Neural cell (in vitro differentiated cells): ENCODE data around the gene NFIB. TPM values are rescaled to one million over a fixed set of nuclear protein-coding genes. Genes with fewer than 3 reads are reported as not detected.

Experiments used
- H2AFZ ChIP-seq: fragments of 200-600, 300-800 bp; sonication (generic), shearing (Covaris generic); 2 replicates; pipeline ENCODE4 v1.6.0; 2014; ENCODE audit warnings: low read depth, mild to moderate bottlenecking, antibody characterized with exemption, low read length, moderate library complexity
- H3F3A ChIP-seq: fragments of 200-600 bp; shearing (Covaris generic); 2 replicates; pipeline ENCODE4 v1.6.1; 2016; ENCODE audit warnings: mild to moderate bottlenecking, moderate library complexity, mixed read lengths, antibody characterized with exemption, low read length; ENCODE audit not compliant: insufficient read depth, poor library complexity, severe bottlenecking
- H3K27ac ChIP-seq: fragments of 200-600, 300-800 bp; sonication (generic), shearing (Covaris generic); 2 replicates; pipeline ENCODE4 v1.5.1; 2014; ENCODE audit warnings: mild to moderate bottlenecking, low read length, moderate library complexity
- H3K27me3 ChIP-seq: fragments of 300-800, 200-600 bp; sonication (generic), shearing (Covaris generic); 2 replicates; pipeline ENCODE4 v1.6.0; 2014; ENCODE audit warnings: mild to moderate bottlenecking, low read depth, low read length, moderate library complexity; ENCODE audit not compliant: insufficient read depth
- H3K36me3 ChIP-seq: fragments of 300-800, 200-600 bp; sonication (generic), shearing (Covaris generic); 2 replicates; pipeline ENCODE4 v1.5.1; 2014; ENCODE audit warnings: mild to moderate bottlenecking, antibody characterized with exemption, low read length, moderate library complexity; ENCODE audit not compliant: insufficient read depth
- H3K4me2 ChIP-seq: fragments of 300-800, 200-600 bp; sonication (generic), shearing (Covaris generic); 2 replicates; pipeline ENCODE4 v1.6.0; 2014; ENCODE audit warnings: mild to moderate bottlenecking, low read length
- H3K4me3 ChIP-seq: fragments of 300-800, 200-600 bp; sonication (generic), shearing (Covaris generic); 2 replicates; pipeline ENCODE4 v1.5.1; 2014; ENCODE audit warnings: mild to moderate bottlenecking, low read length, moderate library complexity
- H3K79me2 ChIP-seq: fragments of 200-600 bp; shearing (Covaris generic); replicated peaks from 2 replicates; pipeline ENCODE4 v1.6.0; 2014; ENCODE audit warnings: mild to moderate bottlenecking, low read length, moderate library complexity; ENCODE audit not compliant: insufficient read depth
- H3K9ac ChIP-seq: fragments of 300-800, 200-600 bp; sonication (generic), shearing (Covaris generic); 2 replicates; pipeline ENCODE4 v1.6.1; 2016; ENCODE audit warnings: mild to moderate bottlenecking, low read length, mixed read lengths
- H3K9me2 ChIP-seq: fragments of 200-600 bp; shearing (Covaris generic); 2 replicates; pipeline ENCODE4 v1.6.1; 2016; ENCODE audit warnings: mild to moderate bottlenecking, low read length, mixed read lengths; ENCODE audit not compliant: insufficient read depth
- H3K9me3 ChIP-seq: fragments of 200-600, 300-800 bp; sonication (generic), shearing (Covaris generic); 2 replicates; pipeline ENCODE4 v1.6.1; 2016; ENCODE audit warnings: mild to moderate bottlenecking, mixed run types, low read length, moderate library complexity, mixed read lengths
- H4K20me1 ChIP-seq: fragments of 200-600 bp; shearing (Covaris generic); 2 replicates; pipeline ENCODE4 v1.6.1; 2016; ENCODE audit warnings: mild to moderate bottlenecking, mixed run types; ENCODE audit not compliant: insufficient read depth
- CTCF ChIP-seq: fragments of 450-650 bp; IDR thresholded peaks from 2 replicates; pipeline ENCODE4 v1.5.1; 2014; ENCODE audit warnings: antibody characterized with exemption, mild to moderate bottlenecking, moderate library complexity; ENCODE audit not compliant: poor library complexity, severe bottlenecking
- EP300 ChIP-seq: fragments of 450-650 bp; conservative IDR thresholded peaks from 2 replicates; pipeline ENCODE4 v1.6.1; 2014; ENCODE audit warnings: antibody characterized with exemption, mild to moderate bottlenecking, moderate library complexity; ENCODE audit not compliant: poor library complexity, severe bottlenecking
- EZH2 ChIP-seq: fragments of 200-600, 300-800 bp; shearing (Covaris generic), sonication (generic); IDR thresholded peaks from 2 replicates; pipeline ENCODE4 v1.6.1; 2014; ENCODE audit warnings: antibody characterized with exemption, low read length, borderline replicate concordance, mild to moderate bottlenecking; ENCODE audit not compliant: insufficient read depth, poor library complexity, severe bottlenecking
- MXI1 ChIP-seq: fragments of 450-650 bp; conservative IDR thresholded peaks from 2 replicates; pipeline ENCODE4 v1.6.1; 2014; ENCODE audit warnings: antibody characterized with exemption, mild to moderate bottlenecking; ENCODE audit not compliant: poor library complexity, severe bottlenecking
- POLR2AphosphoS5 ChIP-seq: IDR thresholded peaks from 2 replicates; pipeline ENCODE4 v1.6.1; 2012
- RAD21 ChIP-seq: fragments of 450-650 bp; conservative IDR thresholded peaks from 2 replicates; pipeline ENCODE4 v1.6.1; 2014; ENCODE audit warnings: antibody characterized with exemption, mild to moderate bottlenecking, moderate library complexity
- REST ChIP-seq: IDR thresholded peaks from 2 replicates; pipeline ENCODE4 v1.6.1; 2012; ENCODE audit warnings: borderline replicate concordance
- SMC3 ChIP-seq: fragments of 450-650 bp; conservative IDR thresholded peaks from 2 replicates; pipeline ENCODE4 v1.6.1; 2014; ENCODE audit warnings: antibody characterized with exemption, mild to moderate bottlenecking, moderate library complexity; ENCODE audit not compliant: poor library complexity
- TAF1 ChIP-seq: IDR thresholded peaks from 2 replicates; pipeline ENCODE4 v1.6.1; 2012; ENCODE audit warnings: low read depth
- polyA plus RNA-seq: library from polyadenylated mRNA; depleted of rRNA; stranded (reverse); fragments of >200 nt; gene quantifications from 2 replicates; pipeline ENCODE4 v1.2.3, GENCODE V29; 2014

Gene NFIB
- polyA plus RNA-seq, 1 donor from 2014 or later, result 0.73 TPM

- Histone ChIP-seq H2AFZ (no peak overlapping the region), H3K4me2 (no peak overlapping the region), H3K4me3 (no peak overlapping the region), H4K20me1 (no peaks in the 10 kb centered on the region), H3K36me3 (no peaks in the 10 kb centered on the region), H3K27ac (no peak overlapping the region), H3K9ac (no peak overlapping the region), H3K9me2 (no peaks in the 10 kb centered on the region), H3F3A (no peaks in the 10 kb centered on the region), H3K9me3 (no peaks in the 10 kb centered on the region), H3K27me3 (no peaks in the 10 kb centered on the region), H3K79me2 (no peaks in the 10 kb centered on the region)
- no peak for TF ChIP-seq CTCF
- no peak for TF ChIP-seq EZH2
- no peak for TF ChIP-seq TAF1
- TF ChIP-seq REST, result no peak
- TF ChIP-seq MXI1, result no peak
- TF ChIP-seq EP300, result no peak
- no peak for TF ChIP-seq SMC3
These were observed 241.1 kb downstream of the NFIB start for GRCh38 chr9:14072850-14073249.

GRCh38 chr9:14071484-14071883 lies 242.5 kb downstream of the NFIB start:
- H3K9me3 ChIP-seq, result no peaks in the 10 kb centered on the region
- no peaks in the 10 kb centered on the region for H3K9me2 ChIP-seq
- no peaks in the 10 kb centered on the region for H3K27me3 ChIP-seq
- no peaks in the 10 kb centered on the region for H3K36me3 ChIP-seq
- no peak overlapping the region for H3K4me2 ChIP-seq
- TF ChIP-seq RAD21, result no peak
- TF ChIP-seq TAF1, result no peak
- TF ChIP-seq SMC3, result no peak
- TF ChIP-seq EP300, result no peak
- no peak for TF ChIP-seq CTCF
- TF ChIP-seq REST, result no peak
- no peak for TF ChIP-seq EZH2
- TF ChIP-seq POLR2AphosphoS5, result no peak
- TF ChIP-seq MXI1, result no peak
- no peak overlapping the region for H3K4me3 ChIP-seq
- no peaks in the 10 kb centered on the region for H4K20me1 ChIP-seq
- no peak overlapping the region for H3K9ac ChIP-seq
- H3F3A ChIP-seq, result no peaks in the 10 kb centered on the region
- H2AFZ ChIP-seq, result no peak overlapping the region
- no peaks in the 10 kb centered on the region for H3K79me2 ChIP-seq
- no peak overlapping the region for H3K27ac ChIP-seq
